Uterus (tissue), 4 donors: Measurements from ENCODE around the gene COPA. TPM values are rescaled to one million over a fixed set of nuclear protein-coding genes. Genes with fewer than 3 reads are reported as not detected.

ENCODE experiments used
- DNase-seq, 2 donors: peaks; one replicate each; pipeline ENCODE4 v3.0.0-alpha.2; 2019 to 2020
- H3K27ac ChIP-seq, 2 donors: fragments of 200-600 bp; sonication (generic); 1 replicate in 1 of 2; 2 replicates in 1 of 2; pipeline ENCODE4 v1.5.1; 2016 to 2018
- H3K27me3 ChIP-seq, 2 donors: fragments of 200-600 bp; sonication (generic); one replicate each; pipeline ENCODE4 v1.5.1; 2018 to 2019; ENCODE audit warnings: control low read depth in 1 of 2
- H3K36me3 ChIP-seq, 2 donors: fragments of 200-600 bp; sonication (generic); one replicate each; pipeline ENCODE4 v1.5.1; 2019; ENCODE audit warnings: control low read depth in 1 of 2
- H3K4me1 ChIP-seq, 2 donors: fragments of 200-600 bp; sonication (generic); one replicate each; pipeline ENCODE4 v1.5.1; 2018 to 2019; ENCODE audit warnings: control low read depth in 1 of 2
- H3K4me3 ChIP-seq, 2 donors: fragments of 200-600 bp; sonication (generic); 1 replicate in 1 of 2; 2 replicates in 1 of 2; pipeline ENCODE4 v1.5.1; 2018 to 2019; ENCODE audit warnings: mild to moderate bottlenecking in 1 of 2
- H3K9me3 ChIP-seq, 2 donors: fragments of 200-600 bp; sonication (generic); one replicate each; pipeline ENCODE4 v1.5.1; 2019; ENCODE audit warnings: control low read depth in 1 of 2
- CTCF ChIP-seq, 4 experiments: fragments of 200-600 bp in 2 of 4; fragments of 450-650 bp in 2 of 4; sonication (generic) in 2 of 4; IDR thresholded peaks; one replicate each; pipeline ENCODE4 v1.5.1; 2016 to 2019; ENCODE audit warnings: antibody characterized with exemption in 4 of 4, mild to moderate bottlenecking in 2 of 4, moderate library complexity in 1 of 4
- POLR2A ChIP-seq, 2 donors: fragments of 450-650 bp; IDR thresholded peaks; one replicate each; pipeline ENCODE4 v1.6.1; 2016; ENCODE audit warnings: antibody characterized with exemption in 2 of 2, mild to moderate bottlenecking in 1 of 2, moderate library complexity in 1 of 2
- intact Hi-C: fragments of 100-400 bp; cut with DNase I; formaldehyde crosslinking; loops from one replicate; pipeline ENCODE4 v1.15.1; 2023; ENCODE audit warnings: low total_unique reads
- total RNA-seq, 4 donors: library from RNA; depleted of rRNA in 3 of 4; stranded (reverse); fragments of >200 nt in 3 of 4; gene quantifications; one replicate each; pipeline versions ENCODE4 v1.1.0 to v1.2.4, GENCODE V29; 2014 to 2023
- donor health status: DM: yes; HTN: yes; CAD: no.

Gene COPA
- total RNA-seq, 4 donors from 2014 or later: 71.2 to 211 (median 130) TPM

GRCh38 chr1:160261893-160262794, 80.9 kb downstream of the COPA start, which contains the start of gene DCAF8:
DCAF8 (minus strand) TSS chr1:160262549; CDS start chr1:160244008, 18,541 bp downstream.
- H3K4me3 ChIP-seq: peak within 1 kb of the TSS; percentile 69 to 84
- no peaks in the 10 kb centered on the region for H3K27me3 ChIP-seq
- TF ChIP-seq CTCF (IDR thresholded peaks at IDR 0.05) (peak in 2 of 4 experiments; percentile 3 to 5), POLR2A (IDR thresholded peaks at IDR 0.05) (peak; percentile 96 to 98)
- intact Hi-C loops: no loop called here
- no peaks in the 10 kb centered on the region for H3K9me3 ChIP-seq
- H3K27ac ChIP-seq: peak within 1 kb of the TSS; percentile 94 to 97
- DNase-seq: peak; percentile 98 to 99
- peaks cover 0 to 5% of the 10 kb centered on the region in 2 donors for H3K4me1 ChIP-seq
- no peaks in the 10 kb centered on the region for H3K36me3 ChIP-seq

GRCh38 chr1:160261556-160261892, 81.5 kb downstream of the COPA start:
- H3K27ac ChIP-seq: peak overlapping the region; percentile 94 to 97
- intact Hi-C loops: no loop called here
- peaks cover 0 to 5% of the 10 kb centered on the region in 2 donors for H3K4me1 ChIP-seq
- no peaks in the 10 kb centered on the region for H3K9me3 ChIP-seq
- DNase-seq: peak in 1 of 2 donors; percentile 34
- H3K27me3 ChIP-seq: no peaks in the 10 kb centered on the region
- H3K4me3 ChIP-seq: peak overlapping the region; percentile 69 to 84
- TF ChIP-seq POLR2A (IDR thresholded peaks at IDR 0.05): no peak
- no peak for TF ChIP-seq CTCF (IDR thresholded peaks at IDR 0.05)
- no peaks in the 10 kb centered on the region for H3K36me3 ChIP-seq

- TF ChIP-seq POLR2A (IDR thresholded peaks at IDR 0.05) (no peak), CTCF (IDR thresholded peaks at IDR 0.05) (no peak)
- DNase-seq: peak in 1 of 2 donors; percentile 34
Observed at GRCh38 chr1:160260406-160261382, 82.4 kb downstream of the COPA start.

GRCh38 chr1:160258177-160258798, 84.8 kb downstream of the COPA start:
- intact Hi-C loops: loop anchor here (10.0 kb wide), 1 partner anchor 63 kb away; the partner anchor contains the start of gene CASQ1
- DNase-seq: no peak
- no peak overlapping the region for H3K4me3 ChIP-seq
- no peaks in the 10 kb centered on the region for H3K9me3 ChIP-seq
- H3K27me3 ChIP-seq: no peaks in the 10 kb centered on the region
- H3K27ac ChIP-seq: no peak overlapping the region
- peaks cover 0 to 5% of the 10 kb centered on the region in 2 donors for H3K4me1 ChIP-seq
- TF ChIP-seq CTCF (IDR thresholded peaks at IDR 0.05) (no peak), POLR2A (IDR thresholded peaks at IDR 0.05) (no peak)
- no peaks in the 10 kb centered on the region for H3K36me3 ChIP-seq

More at GRCh38 chr1:160260406-160261382, 82.4 kb downstream of the COPA start:
- H3K4me1 ChIP-seq: peaks cover 0 to 5% of the 10 kb centered on the region in 2 donors
- H3K36me3 ChIP-seq: no peaks in the 10 kb centered on the region
- peak overlapping the region; percentile 69 to 84 for H3K4me3 ChIP-seq
- intact Hi-C loops: no loop called here
- peak overlapping the region; percentile 94 to 97 for H3K27ac ChIP-seq
- H3K27me3 ChIP-seq: no peaks in the 10 kb centered on the region
- H3K9me3 ChIP-seq: no peaks in the 10 kb centered on the region
